Spleen (tissue), 7 donors: Measurements from ENCODE around the gene ANOS1.

Experiments used
- POLR2A ChIP-seq, 3 donors: fragments of 450-650 bp; IDR thresholded peaks; one replicate each; pipeline ENCODE4 v1.5.1; 2017; ENCODE audit warnings: antibody characterized with exemption in 3 of 3, mild to moderate bottlenecking in 1 of 3
- POLR2AphosphoS5 ChIP-seq, 3 donors: sonication (generic); formaldehyde crosslinking; IDR thresholded peaks; one replicate each; pipeline ENCODE4 v1.5.1; 2017; ENCODE audit warnings: antibody characterized with exemption in 3 of 3
- TF ChIP-seq, protein P1 (sequence below), 11 experiments: fragments of 200-600 bp in 7 of 11; fragments of 450-650 bp in 4 of 11; sonication (generic) in 4 of 11; IDR thresholded peaks in 8 of 11; conservative IDR thresholded peaks in 3 of 11; 1 replicate in 7 of 11; 2 replicates in 4 of 11; pipeline versions ENCODE4 v1.4.0 to v1.8.0; 2016 to 2021; ENCODE audit warnings: antibody characterized with exemption in 11 of 11, inconsistent platforms in 4 of 11, mild to moderate bottlenecking in 1 of 11
- donor health status: DM: no; HTN: no; CAD: no; lungs with moderate emphysema.
- donor health status: DM: no; HTN: no; CAD: no.
- donor health status: DM: no; HTN: no; CAD: no.

- TF ChIP-seq POLR2A (IDR thresholded peaks at IDR 0.05) (no peak), POLR2AphosphoS5 (IDR thresholded peaks at IDR 0.05) (no peak)
- TF ChIP-seq, protein P1, sequence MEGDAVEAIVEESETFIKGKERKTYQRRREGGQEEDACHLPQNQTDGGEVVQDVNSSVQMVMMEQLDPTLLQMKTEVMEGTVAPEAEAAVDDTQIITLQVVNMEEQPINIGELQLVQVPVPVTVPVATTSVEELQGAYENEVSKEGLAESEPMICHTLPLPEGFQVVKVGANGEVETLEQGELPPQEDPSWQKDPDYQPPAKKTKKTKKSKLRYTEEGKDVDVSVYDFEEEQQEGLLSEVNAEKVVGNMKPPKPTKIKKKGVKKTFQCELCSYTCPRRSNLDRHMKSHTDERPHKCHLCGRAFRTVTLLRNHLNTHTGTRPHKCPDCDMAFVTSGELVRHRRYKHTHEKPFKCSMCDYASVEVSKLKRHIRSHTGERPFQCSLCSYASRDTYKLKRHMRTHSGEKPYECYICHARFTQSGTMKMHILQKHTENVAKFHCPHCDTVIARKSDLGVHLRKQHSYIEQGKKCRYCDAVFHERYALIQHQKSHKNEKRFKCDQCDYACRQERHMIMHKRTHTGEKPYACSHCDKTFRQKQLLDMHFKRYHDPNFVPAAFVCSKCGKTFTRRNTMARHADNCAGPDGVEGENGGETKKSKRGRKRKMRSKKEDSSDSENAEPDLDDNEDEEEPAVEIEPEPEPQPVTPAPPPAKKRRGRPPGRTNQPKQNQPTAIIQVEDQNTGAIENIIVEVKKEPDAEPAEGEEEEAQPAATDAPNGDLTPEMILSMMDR (IDR thresholded peaks at IDR 0.05 in 8 of 11, conservative IDR thresholded peaks at IDR 0.05 in 3 of 11), result no peak
Measured at GRCh38 chrX:8741981-8742380, 10.0 kb upstream of the ANOS1 start.
